ENCODE measurements around the gene FAM98A. TPM values are rescaled to one million over a fixed set of nuclear protein-coding genes. Genes with fewer than 3 reads are reported as not detected.

Gene FAM98A
- total RNA-seq, 2 donors from 2014 or later = 51.5 to 95.9 TPM

Other genes with a start within 250 kb of the FAM98A start
- 10 to 100 TPM in 1 of 2 donors, 1 to 10 TPM in 1; 1.5 to 26.2 TPM for gene RASGRP3, start 122.7 kb downstream of the FAM98A start, total RNA-seq